CD4-positive, alpha-beta T cell treated with Interleukin-17A for 4 hours (primary cell): ENCODE measurements around the gene MAPK14.

ENCODE experiments used
- DNase-seq: peaks from one replicate; pipeline ENCODE4 v3.0.0-alpha.2; 2020; ENCODE audit warnings: mixed read lengths

The MAPK14 gene

DNA sequence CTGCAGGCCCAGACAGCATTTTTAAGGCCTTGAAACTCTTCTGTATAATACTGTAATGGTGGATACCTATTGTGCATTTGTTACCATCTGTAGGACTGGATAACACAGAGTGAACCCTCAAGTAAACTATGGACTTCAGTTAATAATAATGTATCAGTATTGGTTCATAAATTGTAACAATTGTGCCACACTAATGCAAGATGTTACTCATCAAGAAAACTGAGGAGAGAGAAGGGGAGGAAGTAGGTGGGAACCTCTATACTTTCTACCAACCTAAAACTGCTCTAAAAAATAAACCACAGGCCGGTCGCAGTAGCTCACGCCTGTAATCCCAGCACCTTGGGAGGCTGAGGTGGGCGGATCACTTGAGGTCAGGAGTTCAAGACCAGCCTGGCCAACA, 113.5 kb downstream of the MAPK14 start:
- no peak for DNase-seq

DNA sequence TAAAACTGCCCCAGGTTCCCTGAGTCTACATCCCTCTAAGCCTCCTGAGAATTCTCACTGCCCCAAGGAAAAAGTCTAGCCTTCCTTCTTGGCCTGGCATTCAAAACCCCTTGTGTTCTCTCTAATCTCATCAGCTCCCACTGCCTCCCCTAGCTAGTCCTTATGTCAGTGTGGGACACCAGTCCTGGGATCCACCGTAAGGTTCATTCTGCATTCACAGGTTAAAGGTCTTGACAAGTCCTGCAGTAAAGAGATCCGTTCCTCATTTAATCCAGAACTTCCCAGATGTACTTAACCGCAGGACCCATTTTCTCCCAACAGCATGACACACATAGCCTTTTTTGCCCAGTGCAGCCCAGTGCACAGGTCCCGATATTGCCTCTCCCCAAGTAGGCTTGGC, 114.4 kb downstream of the MAPK14 start:
- no peak for DNase-seq

DNA sequence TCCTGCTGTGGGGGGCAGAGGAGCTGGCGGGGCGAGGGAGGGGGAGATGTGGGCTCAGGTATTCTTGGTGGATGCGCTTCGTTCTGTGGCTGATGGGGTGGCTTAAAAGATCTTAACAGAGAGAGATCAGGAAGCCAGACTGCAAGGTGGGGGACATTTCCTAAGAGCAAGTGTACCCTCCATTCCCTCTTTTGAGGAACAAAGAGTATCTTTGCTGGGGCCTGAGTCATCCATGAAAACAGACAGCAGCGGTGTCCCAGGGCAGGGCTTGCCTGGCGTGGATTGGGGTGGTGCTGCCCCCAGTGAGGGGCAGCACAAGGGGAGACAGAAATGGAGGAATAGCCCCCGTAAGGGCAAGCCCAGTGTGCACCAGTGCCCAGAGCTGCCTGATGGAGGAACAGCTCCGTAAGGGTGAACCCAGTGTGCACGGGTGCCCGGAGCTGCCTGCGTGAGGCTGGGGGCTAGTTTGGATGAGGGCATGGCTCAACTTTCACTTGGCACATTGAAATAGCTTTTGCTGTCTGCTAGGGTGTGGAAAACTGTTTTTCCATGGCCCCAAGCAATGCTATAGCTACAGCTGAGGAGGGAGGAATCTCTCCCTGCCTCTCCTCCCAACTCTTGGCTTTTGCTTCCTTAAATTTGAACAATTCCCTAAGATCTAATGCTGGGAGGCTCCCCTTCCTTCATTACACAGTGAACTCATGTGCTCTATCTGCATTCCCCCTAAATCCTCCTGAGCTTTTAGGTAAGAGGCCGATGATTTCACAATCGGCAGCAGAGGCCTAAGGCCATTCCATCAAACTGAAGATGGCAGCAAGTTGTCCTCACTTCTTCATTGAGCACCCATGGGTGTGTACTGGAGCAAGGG, 115.6 kb downstream of the MAPK14 start:
- no peak for DNase-seq

DNA sequence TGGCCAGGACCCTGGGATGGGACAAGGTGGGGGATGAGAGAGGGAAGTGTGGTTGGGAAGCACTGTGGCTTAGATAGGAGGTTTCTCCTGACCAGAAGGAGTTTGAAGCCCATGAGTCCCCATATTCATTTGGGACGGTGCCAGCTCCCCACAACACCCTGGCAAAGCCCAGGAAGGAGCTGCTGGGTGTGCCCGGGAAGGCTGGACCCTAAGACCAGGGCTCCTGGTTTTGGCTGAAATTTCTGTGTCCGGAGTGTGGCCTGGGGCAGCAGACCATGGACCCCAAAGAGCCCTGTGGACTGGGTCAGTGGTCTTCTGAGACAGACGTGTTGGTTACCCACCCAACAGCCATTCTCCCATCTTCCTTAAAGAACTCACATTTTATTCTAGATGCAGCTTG, 117.9 kb downstream of the MAPK14 start:
- no peak for DNase-seq

DNA sequence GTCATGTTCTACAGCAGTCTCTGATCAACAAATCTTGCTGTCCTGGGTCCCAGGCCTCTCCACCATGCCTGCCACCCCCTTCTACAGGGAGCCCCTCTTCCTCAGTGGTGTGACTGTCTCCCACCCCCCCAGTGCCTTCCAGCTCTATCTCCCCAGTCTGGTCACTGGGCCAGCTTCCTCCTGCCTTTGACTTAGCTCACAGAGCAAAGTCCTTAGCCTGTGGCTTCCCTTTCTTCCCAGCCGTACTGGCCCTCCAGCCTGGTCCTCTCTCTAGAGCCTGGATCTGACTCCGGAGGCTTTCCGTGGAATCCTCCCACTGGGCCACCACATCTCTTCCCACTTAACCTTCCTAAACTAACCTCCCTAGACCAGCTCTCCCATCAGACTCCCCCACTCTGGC, 119.7 kb downstream of the MAPK14 start:
- DNase-seq: no peak

DNA sequence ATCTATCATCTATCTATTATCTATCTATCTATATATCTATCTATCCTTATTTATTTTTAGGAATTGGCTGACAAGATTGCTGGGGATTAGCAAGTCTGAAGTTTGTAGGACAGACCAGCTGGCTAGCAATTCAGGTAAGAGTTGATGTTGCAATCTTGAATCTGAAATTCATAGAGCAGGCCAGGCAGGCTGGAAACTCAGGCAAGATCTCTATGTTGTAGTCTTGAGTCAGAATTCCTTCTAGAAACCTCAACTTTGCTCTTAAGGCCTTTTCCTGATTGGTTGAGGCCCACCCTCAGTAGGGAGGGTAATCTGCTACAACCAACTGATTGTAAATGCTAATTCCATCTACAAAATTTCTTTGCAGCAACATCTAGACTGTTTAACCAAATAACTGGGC, 121.9 kb downstream of the MAPK14 start:
- no peak for DNase-seq

DNA sequence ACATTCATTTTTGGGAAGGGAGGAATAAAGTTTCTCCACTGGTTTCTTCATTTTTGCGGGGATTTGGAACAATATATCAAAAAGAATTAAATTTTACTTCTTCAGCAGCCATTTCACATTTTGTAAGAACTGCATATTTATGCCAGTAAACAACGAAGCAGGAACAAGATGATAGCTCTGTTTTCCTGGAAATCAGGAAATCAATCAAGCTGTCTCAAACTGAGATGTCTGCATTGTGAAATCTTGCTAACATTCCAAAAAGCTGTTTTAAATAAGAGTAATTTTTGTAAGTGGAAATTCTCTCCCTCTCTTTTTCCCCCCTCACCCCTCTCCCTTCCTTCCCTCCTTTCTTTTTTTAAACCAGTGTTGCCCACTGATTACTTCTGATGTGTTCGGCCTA, 122.7 kb downstream of the MAPK14 start:
- DNase-seq: no peak

DNA sequence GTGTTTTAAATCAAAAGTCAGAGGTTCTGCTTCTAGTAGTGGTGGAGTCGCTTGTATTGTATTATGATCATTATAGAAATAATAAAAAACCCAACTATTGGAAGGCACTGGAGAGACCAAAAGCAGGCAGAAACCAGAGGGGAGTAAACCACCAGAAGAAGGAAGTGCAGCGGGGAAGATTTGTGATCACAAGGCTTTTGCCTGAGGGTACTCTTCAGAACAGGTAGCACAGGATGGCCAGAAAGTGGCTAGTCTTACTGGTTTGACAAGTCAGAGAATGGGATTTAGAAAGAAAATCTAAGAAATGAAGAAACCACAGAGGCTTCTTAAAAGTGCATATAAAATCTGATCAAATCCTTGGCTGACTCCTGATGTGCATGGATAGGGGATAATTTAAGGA, 126.7 kb downstream of the MAPK14 start:
- no peak for DNase-seq

DNA sequence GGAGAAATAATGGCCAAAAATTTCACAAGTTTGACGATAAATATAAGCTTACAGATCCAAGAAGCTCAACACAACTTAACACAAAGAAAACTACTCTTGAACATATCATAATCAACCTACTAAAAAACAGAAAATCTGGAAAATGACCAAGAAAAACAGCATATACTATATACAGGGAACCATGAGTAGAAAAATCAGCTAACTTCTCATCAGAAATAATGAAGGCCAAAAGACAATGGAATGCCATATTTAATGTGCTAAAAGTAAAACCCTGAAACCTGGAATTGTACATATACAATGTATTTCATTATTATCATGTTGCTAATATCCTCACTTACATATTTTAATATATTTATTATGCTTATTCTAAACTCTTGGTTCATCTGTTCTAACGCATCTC, 128.1 kb downstream of the MAPK14 start:
- DNase-seq: no peak

DNA sequence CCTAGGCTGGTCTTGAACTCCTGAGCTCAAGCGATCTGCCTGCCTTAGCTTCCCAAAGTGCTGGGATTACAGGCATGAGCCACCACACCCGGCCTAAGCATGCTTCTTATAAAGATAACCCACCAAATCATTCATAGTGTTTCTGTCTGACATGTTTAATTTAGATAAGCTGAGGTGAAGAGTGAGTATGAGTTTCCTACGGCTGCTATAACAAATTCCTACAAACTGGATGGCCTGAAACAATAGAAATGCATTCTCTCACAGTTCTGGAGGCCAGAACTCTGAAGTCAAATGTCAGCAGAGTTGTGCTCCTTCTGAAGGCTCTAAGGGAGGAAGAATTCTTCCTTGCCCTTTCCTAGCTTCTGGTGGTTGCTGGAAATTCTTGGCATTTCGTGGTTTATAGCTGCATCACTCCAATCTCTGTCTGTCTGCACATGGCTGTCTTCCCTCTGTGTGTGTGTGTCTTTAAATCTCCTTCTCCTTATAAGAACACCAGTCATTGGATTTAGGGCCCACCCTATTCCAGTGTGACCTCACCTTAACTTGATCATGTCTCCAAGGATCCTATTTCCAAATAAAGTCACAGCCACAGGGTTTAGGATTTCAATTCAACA, 132.6 kb downstream of the MAPK14 start:
- no peak for DNase-seq
